GM19468 (cell line): ENCODE results near the gene IGFN1.

Source experiments
- ATAC-seq: cut with Tn5 transposase; IDR thresholded peaks from one replicate; pipeline ENCODE4 v1.9.1; 2021; ENCODE audit warnings: mild to moderate bottlenecking, moderate library complexity, moderate number of reproducible peaks; ENCODE audit not compliant: unreplicated experiment; ENCODE audit errors: extremely low read depth

IGFN1 gene

GRCh38 chr1:201214886-201215285, 24.3 kb downstream of the IGFN1 start:
- ATAC-seq, result no peak

- no peak for ATAC-seq
These were observed 25.1 kb downstream of the IGFN1 start for GRCh38 chr1:201215531-201216357.

DNA sequence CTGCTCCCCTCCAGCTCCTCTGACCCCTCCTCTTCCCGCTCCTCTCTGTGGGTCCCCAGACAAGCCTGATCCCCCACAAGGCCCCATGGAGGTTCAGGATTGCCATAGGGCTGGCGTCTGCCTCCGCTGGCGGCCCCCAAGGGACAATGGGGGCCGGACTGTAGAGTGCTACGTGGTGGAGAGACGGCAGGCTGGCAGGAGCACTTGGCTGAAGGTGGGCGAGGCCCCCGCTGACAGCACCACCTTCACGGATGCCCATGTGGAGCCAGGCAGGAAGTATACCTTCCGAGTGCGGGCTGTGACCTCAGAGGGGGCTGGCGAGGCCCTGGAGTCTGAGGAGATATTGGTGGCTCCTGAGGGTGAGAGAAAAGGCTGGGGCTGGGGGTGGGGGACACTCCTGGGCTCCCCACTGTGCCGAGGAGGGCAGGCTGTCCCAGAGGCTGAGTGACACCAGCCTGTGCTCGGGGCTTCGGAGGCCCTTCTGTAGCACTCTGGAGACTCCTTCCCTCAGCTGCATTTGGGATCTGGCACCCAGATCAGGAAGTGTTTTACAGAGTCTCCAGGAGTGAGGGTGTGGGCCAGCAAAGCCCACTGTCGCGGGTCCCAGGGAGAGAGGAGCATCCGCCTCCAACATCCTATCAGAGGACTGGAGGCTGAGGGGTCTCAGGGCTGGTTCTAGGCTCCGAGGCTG, 25.9 kb downstream of the IGFN1 start:
- no peak for ATAC-seq

- ATAC-seq, result no peak
These were observed 26.5 kb downstream of the IGFN1 start for GRCh38 chr1:201217146-201217545.

DNA sequence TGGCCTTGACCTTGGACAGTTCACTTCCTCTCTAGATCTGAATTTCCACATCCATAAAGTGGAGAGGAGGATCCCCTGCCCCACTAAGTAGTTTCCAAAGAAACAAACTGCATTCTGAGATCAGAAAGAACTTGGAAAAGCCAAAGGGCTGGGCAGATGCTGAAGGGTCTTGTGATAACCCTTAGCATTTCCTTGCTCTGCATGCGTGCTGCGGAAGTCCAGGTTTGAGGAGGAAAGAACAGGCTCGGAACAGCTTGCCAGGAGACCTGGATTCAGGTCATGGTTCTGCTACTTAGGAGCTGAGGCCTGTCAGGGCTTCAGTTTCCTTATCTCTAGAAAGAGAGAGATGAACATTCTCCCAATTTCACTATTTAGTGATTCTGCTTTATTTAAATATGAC, 27.2 kb downstream of the IGFN1 start:
- no peak for ATAC-seq

DNA sequence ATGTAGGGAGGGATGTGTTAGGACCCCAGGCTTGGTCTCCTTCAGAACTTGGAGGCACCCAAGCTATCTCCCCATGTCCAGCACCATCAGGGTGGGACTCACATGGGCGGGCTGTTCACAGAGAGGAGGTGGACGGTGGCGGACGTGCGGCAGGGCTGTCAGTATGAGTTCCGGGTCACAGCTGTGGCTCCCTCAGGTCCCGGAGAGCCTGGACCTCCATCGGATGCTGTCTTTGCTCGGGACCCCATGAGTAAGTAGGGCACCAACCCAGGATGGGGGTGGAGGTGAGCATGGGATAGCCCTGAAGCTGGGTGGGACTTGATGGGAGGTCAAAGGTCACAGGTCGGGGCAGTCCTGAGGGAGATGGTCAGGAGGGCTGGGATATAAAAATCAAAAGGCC, 27.8 kb downstream of the IGFN1 start:
- ATAC-seq, result no peak

DNA sequence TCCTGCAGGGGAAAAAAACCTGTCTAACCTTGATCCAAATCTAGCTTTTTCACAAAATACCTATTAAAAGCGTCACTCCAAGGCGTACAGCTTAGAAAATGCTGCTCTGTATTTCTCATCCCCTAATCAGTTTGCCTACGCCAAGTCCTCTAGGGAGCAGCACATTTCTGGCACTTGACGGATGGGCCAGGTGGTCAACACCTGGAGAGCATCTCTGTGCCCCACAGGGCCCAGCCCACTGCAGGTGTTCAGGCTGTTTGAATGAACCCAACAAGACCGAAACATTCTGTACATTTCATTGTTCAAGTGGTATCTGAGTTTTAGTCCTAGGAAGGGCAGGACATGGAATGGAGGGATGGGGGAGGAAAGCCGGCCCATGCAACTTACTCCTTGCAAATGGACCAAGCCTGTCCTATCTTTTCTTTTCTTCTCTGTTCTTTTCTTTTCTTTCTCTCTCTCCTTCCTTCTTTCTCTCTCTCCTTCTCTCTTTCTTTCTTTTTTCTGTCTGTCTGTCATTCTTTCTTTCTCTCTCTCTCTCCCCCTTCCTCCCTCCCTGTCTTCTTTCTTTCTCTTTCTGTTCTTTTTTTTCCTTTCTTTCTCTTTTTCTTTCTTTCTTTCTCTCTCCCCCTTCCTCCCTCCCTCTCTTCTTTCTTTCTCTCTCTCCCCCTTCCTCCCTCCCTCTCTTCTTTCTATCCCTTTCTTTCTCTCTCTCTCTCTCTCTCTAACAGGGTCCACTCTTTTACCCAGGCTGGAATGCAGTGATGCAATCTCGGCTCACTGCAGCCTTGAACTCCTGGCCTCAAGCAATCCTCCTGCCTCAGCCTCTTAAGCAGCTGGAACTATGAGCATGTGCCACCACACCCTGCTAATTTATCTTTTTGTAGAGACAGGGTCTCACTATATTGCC, 29.1 kb downstream of the IGFN1 start:
- ATAC-seq, result no peak

- ATAC-seq, result no peak
These were observed 29.7 kb downstream of the IGFN1 start for GRCh38 chr1:201220388-201220715.

DNA sequence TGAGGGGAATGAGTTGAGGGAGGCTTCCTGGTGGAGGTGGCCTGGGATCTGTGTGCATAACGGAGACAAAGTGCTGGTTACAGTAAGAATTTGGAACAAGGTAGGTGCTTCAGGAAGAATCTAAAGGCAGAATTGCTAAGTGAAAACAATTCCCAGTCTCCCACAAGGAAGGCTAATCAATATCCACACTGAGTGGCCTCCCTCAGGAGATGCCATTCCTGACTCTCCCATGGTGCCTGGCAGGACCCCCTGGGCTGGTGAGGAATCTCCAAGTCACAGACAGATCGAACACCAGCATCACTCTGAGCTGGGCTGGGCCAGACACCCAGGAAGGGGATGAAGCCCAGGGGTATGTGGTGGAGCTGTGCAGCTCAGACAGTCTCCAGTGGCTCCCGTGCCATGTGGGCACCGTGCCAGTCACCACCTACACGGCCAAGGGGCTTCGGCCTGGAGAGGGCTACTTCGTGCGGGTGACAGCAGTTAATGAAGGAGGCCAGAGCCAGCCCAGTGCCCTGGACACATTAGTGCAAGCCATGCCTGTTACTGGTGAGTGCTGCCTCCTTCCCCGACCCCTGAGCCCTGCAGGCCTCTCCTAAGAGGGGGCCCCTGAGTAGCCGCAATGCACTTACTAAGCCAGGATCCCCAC, 30.7 kb downstream of the IGFN1 start:
- no peak for ATAC-seq

- no peak for ATAC-seq
These were observed 31.5 kb downstream of the IGFN1 start for GRCh38 chr1:201222125-201222524.

GRCh38 chr1:201223852-201224665, 33.4 kb downstream of the IGFN1 start:
- no peak for ATAC-seq

- no peak for ATAC-seq
These were observed 34.2 kb downstream of the IGFN1 start for GRCh38 chr1:201224666-201225370.

- ATAC-seq, result no peak
These were observed 35.5 kb downstream of the IGFN1 start for GRCh38 chr1:201226178-201226514.

- ATAC-seq, result no peak
These were observed 36.4 kb downstream of the IGFN1 start for GRCh38 chr1:201226859-201227488.

DNA sequence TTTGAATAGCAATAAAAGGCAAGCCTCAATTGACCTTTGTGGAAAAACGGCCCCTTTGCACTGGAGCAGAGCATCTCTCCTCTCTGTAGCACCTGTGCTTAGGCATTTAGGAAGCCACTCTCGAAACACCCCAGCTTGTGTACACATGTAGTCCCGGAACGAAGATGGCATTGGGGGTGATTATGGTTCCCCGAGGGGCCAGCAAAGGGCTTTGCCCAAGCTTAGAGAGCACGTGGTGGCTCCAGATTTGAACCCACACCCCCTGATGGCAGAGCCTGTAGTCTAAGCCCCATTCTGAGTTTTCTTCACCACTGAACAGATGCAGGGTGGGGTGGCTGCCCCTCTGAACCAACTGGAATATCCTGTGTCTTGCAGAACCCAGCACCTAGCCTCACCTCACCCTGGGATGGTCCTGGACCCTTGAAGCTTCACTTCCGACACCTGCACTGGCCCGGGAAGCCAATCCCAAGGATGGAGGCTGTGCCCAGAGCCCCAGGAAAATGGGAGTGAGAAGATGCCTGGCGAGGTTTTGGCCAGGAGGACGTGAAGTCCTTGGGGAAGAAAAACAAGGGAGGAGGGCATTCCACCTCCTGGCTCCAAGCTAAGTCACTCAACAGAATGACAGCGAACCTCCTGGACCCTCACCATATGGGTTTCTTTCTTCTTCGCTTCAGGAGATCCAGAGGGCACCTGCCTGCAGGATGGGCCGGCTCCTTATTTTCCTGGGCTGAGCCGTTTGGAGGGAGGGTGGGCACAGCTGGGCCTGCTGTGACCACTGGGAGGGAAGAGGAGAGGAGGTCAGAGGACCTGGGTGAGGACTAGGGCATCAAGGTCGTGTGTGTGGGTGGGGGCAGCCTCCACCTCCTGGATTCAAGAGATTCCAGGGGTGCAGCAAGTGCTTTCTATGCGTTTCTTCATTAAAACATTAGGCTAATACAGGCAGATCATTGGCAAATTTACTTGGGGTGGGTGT, 37.7 kb downstream of the IGFN1 start:
- ATAC-seq, result no peak

- no peak for ATAC-seq
These were observed 38.5 kb downstream of the IGFN1 start for GRCh38 chr1:201229095-201229494.
